ENCODE results near the gene IRF6. TPM values are rescaled to one million over a fixed set of nuclear protein-coding genes. Genes with fewer than 3 reads are reported as not detected.

Gene IRF6
- polyA plus RNA-seq, 1 donor from 2014 or later, result not detected

GRCh38 chr1:209830722-209831121, 24.8 kb upstream of the IRF6 start:
- no peaks in the 10 kb centered on the region for H4K20me1 ChIP-seq (ENCODE audit: insufficient read depth)
- H3K9me3 ChIP-seq (ENCODE audit: low read length), result no peaks in the 10 kb centered on the region
- no peaks in the 10 kb centered on the region for H3K36me3 ChIP-seq (ENCODE audit: insufficient read depth, low read length)
- TF ChIP-seq RAD21 (conservative IDR thresholded peaks at IDR 0.05), result no peak
- TF ChIP-seq EZH2 (IDR thresholded peaks at IDR 0.05; ENCODE audit: borderline replicate concordance, insufficient read depth, low read length, poor library complexity, severe bottlenecking), result no peak
- TF ChIP-seq REST (IDR thresholded peaks at IDR 0.05; ENCODE audit: borderline replicate concordance), result no peak
- TF ChIP-seq MXI1 (conservative IDR thresholded peaks at IDR 0.05; ENCODE audit: poor library complexity, severe bottlenecking), result no peak
- no peaks in the 10 kb centered on the region for H3K79me2 ChIP-seq (replicated peaks; ENCODE audit: insufficient read depth, low read length)
- no peak overlapping the region for H3K4me2 ChIP-seq (ENCODE audit: low read length)
- H3K9me2 ChIP-seq (ENCODE audit: insufficient read depth, low read length), result no peaks in the 10 kb centered on the region
- H3K4me3 ChIP-seq (ENCODE audit: low read length), result no peak overlapping the region
- no peak overlapping the region for H2AFZ ChIP-seq (ENCODE audit: low read depth, low read length)
- no peak overlapping the region for H3K27ac ChIP-seq (ENCODE audit: low read length)
- H3F3A ChIP-seq (ENCODE audit: insufficient read depth, low read length, poor library complexity, severe bottlenecking), result no peaks in the 10 kb centered on the region
- H3K9ac ChIP-seq (ENCODE audit: low read length), result no peak overlapping the region
- H3K27me3 ChIP-seq (ENCODE audit: insufficient read depth, low read depth, low read length), result no peaks in the 10 kb centered on the region

GRCh38 chr1:209829716-209830115, 23.8 kb upstream of the IRF6 start:
- Histone ChIP-seq H3K9me2 (ENCODE audit: insufficient read depth, low read length) (no peaks in the 10 kb centered on the region), H2AFZ (ENCODE audit: low read depth, low read length) (no peak overlapping the region), H3K4me3 (ENCODE audit: low read length) (peak overlapping the region; percentile 43), H3K9me3 (ENCODE audit: low read length) (no peaks in the 10 kb centered on the region), H3K27me3 (ENCODE audit: insufficient read depth, low read depth, low read length) (no peaks in the 10 kb centered on the region), H3K36me3 (ENCODE audit: insufficient read depth, low read length) (no peaks in the 10 kb centered on the region), H4K20me1 (ENCODE audit: insufficient read depth) (no peaks in the 10 kb centered on the region), H3K79me2 (replicated peaks; ENCODE audit: insufficient read depth, low read length) (no peaks in the 10 kb centered on the region), H3K9ac (ENCODE audit: low read length) (no peak overlapping the region), H3K27ac (ENCODE audit: low read length) (no peak overlapping the region), H3K4me2 (ENCODE audit: low read length) (no peak overlapping the region), H3F3A (ENCODE audit: insufficient read depth, low read length, poor library complexity, severe bottlenecking) (no peaks in the 10 kb centered on the region)
- no peak for TF ChIP-seq EZH2 (IDR thresholded peaks at IDR 0.05; ENCODE audit: borderline replicate concordance, insufficient read depth, low read length, poor library complexity, severe bottlenecking)
- no peak for TF ChIP-seq MXI1 (conservative IDR thresholded peaks at IDR 0.05; ENCODE audit: poor library complexity, severe bottlenecking)
- TF ChIP-seq RAD21 (conservative IDR thresholded peaks at IDR 0.05), result no peak
- TF ChIP-seq TAF1 (IDR thresholded peaks at IDR 0.05; ENCODE audit: low read depth), result no peak
- no peak for TF ChIP-seq CTCF (IDR thresholded peaks at IDR 0.05; ENCODE audit: poor library complexity, severe bottlenecking)
- no peak for TF ChIP-seq POLR2AphosphoS5 (IDR thresholded peaks at IDR 0.05)
- no peak for TF ChIP-seq EP300 (conservative IDR thresholded peaks at IDR 0.05; ENCODE audit: poor library complexity, severe bottlenecking)
- TF ChIP-seq SMC3 (conservative IDR thresholded peaks at IDR 0.05; ENCODE audit: poor library complexity), result no peak
- TF ChIP-seq REST (IDR thresholded peaks at IDR 0.05; ENCODE audit: borderline replicate concordance), result no peak
